Left lobe of liver (tissue), 2 donors: ENCODE data around the gene HDAC6. TPM values are rescaled to one million over a fixed set of nuclear protein-coding genes. Genes with fewer than 3 reads are reported as not detected.

Source experiments
- ATAC-seq: fragments of 200-7000 bp; cut with Tn5 transposase; one replicate; pipeline ENCODE4 v1.9.1; 2020; ENCODE audit warnings: mild to moderate bottlenecking, moderate library complexity
- DNase-seq: peaks from one replicate; pipeline ENCODE4 v3.0.0-alpha.2; 2020; ENCODE audit warnings: low spot score
- total RNA-seq: library from RNA; stranded (reverse); gene quantifications from one replicate; pipeline ENCODE4 v1.2.1, GENCODE V29; 2021
- donor health status: DM: no; HTN: no; CAD: no; lungs with moderate emphysema.
- donor health status: DM: no; HTN: yes; CAD: no.

HDAC6 gene
- 113 TPM for total RNA-seq

GRCh38 chrX:48801280-48802088, at the start of gene HDAC6:
Gene HDAC6 (plus strand): TSS chrX:48802067. CDS start chrX:48802693, 626 bp downstream.
- ATAC-seq (peak; percentile 84), DNase-seq (peak; percentile 96)

DNA sequence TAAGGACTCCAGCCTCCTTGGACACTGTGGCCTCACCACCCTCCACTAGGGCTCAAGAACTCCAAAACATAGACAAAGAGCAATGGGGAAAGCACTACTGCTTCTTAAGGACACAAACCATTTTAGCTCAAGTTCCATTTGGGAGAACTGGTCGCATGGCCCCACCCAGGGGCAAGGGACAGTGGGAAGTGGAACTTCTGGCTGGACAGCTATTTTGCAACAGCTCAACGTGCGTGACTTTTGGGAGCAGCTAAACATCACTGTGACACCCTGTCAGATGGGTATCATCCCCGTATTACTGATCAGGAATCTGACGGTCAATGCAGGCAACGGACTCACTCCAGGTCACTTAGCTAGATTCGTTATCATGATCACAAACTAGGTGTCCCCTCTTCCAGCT, 49.4 kb upstream of the HDAC6 start:
- ATAC-seq (no peak), DNase-seq (no peak)

DNA sequence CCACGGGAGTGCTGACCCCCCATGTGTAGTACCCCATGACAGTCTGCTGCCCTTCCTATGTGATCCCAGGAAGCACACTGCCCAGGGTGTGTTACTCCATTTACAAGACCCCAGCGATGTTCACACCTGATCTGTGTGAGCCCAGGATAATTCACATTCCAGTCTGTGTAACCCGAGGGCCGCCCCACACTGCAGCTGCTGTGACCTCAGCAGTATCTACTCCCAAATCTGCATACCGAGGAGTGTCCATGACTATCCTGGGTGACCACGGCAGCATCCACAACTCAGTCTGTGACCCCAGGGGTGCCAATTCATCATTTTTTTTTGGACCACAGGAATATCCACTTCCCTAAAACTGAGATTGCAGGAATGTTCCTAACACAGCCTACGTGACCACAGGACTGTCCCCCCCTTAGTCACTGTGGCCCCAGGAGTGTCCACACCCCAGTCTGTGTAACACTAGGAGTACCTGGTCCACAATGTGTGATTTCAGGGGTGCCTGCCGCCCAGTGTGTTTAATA, 48.1 kb upstream of the HDAC6 start:
- ATAC-seq (no peak), DNase-seq (no peak)

DNA sequence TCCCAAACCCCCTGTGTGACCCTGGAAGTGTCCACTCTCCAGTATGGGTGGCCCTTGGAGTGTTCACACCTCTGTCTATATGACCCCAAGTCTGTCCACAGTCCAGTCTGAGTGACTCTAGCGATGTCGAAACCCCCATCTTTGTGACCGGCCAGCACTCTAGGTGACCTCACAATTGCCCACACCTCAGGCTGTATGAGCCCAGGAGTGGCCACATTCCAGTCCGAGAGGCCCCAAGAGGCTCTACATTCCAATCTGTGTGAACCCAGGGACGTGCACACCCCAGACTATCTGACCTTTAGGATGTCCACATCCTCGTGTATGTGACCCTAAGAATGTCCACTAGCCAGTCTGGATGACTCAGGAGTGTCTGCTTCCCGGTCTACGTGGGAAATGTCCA, 47.6 kb upstream of the HDAC6 start:
- ATAC-seq: no peak
- no peak for DNase-seq

GRCh38 chrX:48761674-48762471, 40.0 kb upstream of the HDAC6 start, which contains the start of gene GLOD5:
Gene GLOD5 (plus strand): TSS chrX:48761747. CDS start chrX:48761791, 44 bp downstream.
- ATAC-seq: peak; percentile 99

GRCh38 chrX:48769230-48769629, 32.6 kb upstream of the HDAC6 start:
- no peak for ATAC-seq
- no peak for DNase-seq

More at GRCh38 chrX:48761674-48762471, 40.0 kb upstream of the HDAC6 start, which contains the start of gene GLOD5:
- DNase-seq: peak; percentile 67

DNA sequence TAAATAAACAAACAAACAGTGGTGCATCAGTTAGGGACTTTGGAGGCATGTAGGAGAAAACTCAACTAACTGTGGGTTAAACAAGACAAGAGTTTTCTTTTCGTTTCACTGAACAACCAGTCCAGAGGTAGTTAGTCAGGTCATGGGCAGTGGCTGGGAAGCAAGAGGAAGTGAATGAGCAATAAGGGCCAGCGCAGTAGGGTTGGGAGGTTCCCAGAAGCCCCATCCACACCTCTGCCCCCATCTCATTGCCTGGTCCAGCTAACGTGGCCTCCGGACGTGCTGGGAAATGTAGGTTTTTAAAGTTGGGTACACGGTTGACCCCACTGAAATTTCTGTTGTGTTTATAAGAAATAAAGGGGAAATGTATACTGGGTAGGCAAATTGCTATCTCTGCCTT, 31.6 kb upstream of the HDAC6 start:
- ATAC-seq (no peak), DNase-seq (no peak)

DNA sequence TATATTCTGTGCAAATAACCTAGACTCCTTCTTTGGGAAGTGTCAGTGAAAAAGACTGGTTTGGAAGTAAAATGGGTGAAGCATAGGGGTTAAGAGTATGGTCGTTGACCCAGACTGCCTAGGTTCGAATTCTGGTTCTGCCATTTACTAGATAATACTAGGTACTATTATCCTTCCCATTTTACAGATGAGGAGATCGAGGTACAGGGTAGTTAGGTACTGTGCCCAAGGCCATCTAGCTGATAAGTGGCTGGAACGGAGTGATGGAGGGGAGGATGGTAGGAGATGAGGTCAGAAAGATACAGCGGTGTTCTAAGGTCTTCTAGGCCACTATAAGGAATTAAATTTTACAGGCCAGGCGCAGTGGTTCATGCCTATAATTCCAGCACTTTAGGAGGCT, 29.3 kb upstream of the HDAC6 start:
- ATAC-seq (no peak), DNase-seq (no peak)

- DNase-seq (no peak), ATAC-seq (no peak)
Observed at GRCh38 chrX:48776818-48777439, 24.9 kb upstream of the HDAC6 start.

DNA sequence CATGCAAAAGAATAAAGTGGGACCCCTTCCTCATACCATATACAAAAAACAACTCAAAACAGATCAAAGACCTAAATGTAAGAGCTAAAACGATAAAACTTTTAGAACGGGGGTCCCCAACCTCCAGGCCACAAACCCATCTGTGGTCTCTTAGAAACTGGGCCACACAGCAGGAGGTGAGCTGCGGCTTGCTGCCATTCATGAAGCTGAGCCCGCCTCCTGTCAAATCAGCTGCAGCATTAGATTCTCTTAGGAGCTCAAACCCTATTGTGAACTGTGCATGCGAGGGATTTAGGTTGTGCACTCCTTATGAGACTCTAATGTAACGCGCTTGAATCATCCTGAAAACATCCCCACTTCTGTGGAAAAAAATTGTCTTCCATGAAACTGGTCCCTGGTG, 22.5 kb upstream of the HDAC6 start:
- ATAC-seq (no peak), DNase-seq (no peak)

GRCh38 chrX:48781705-48782104, 20.2 kb upstream of the HDAC6 start:
- ATAC-seq: no peak
- no peak for DNase-seq

DNA sequence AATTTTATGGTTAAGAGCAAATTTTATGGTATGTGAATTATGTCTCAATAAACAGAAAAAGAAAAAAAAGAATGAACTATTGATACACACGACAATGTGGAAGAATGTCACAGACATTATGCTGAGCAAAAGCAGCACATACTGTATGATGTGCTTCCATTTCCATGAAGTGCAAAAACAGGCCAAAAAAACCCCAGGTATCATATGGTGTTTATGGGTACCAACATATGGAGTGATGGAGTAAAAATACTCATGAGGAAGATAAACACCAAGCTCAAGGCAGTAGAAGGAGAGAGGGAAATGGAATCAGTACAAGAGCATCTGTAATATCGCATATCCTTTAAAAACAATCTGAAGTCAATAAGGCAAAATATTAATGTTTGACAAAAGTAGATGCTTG, 19.7 kb upstream of the HDAC6 start:
- no peak for ATAC-seq
- DNase-seq: no peak

- ATAC-seq: no peak
Observed at GRCh38 chrX:48782795-48783194, 19.1 kb upstream of the HDAC6 start.

DNA sequence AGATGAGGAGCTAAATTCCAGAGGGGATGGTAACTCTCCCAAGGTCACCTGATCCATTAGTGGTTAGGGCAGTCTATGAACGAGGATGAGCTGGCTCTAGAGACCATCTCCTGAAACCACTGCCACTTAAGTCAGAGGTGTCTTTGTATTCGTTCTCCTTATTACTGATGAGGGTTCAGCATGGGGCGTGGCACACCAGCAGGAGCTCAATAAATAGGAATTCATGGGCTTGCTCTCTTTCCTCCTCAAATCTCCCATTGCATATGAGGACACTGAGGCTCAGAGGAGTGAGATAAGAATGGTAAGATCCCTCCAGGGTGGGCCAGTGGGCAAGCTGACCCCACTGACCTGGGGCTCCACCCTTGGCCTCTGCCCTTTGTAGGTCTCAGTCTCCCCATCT, 17.1 kb upstream of the HDAC6 start:
- no peak for DNase-seq
- ATAC-seq: no peak

More at GRCh38 chrX:48782795-48783194, 19.1 kb upstream of the HDAC6 start:
- no peak for DNase-seq

DNA sequence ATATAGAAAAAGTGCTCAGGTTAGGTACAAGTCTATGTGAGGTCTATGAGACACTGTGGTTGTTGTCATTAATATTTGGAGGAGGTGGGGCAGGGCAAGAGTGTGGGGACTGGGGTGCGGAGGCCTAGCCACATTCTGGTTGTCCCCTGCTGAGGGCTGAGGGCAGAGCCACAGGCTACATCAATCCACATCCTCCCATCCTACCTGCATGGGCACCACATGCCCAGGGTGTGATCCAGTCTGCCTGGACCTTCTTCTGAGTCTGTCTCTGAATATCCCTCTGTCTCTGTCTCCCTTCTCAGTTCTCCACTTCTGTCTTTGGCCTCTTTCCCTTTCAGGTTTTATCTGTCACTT, 16.7 kb upstream of the HDAC6 start:
- ATAC-seq: no peak

GRCh38 chrX:48785540-48786214, 16.2 kb upstream of the HDAC6 start:
- no peak for ATAC-seq
- DNase-seq: no peak

More for the DNA sequence above, 16.7 kb upstream of the HDAC6 start:
- no peak for DNase-seq

GRCh38 chrX:48786341-48786800, 15.5 kb upstream of the HDAC6 start, which contains the start of gene GATA1:
Gene GATA1 (plus strand): TSS chrX:48786590. CDS start chrX:48791110, 4,520 bp downstream.
- DNase-seq (no peak), ATAC-seq (no peak)

- ATAC-seq (no peak), DNase-seq (no peak)
Observed at GRCh38 chrX:48786825-48787504, 14.9 kb upstream of the HDAC6 start.

DNA sequence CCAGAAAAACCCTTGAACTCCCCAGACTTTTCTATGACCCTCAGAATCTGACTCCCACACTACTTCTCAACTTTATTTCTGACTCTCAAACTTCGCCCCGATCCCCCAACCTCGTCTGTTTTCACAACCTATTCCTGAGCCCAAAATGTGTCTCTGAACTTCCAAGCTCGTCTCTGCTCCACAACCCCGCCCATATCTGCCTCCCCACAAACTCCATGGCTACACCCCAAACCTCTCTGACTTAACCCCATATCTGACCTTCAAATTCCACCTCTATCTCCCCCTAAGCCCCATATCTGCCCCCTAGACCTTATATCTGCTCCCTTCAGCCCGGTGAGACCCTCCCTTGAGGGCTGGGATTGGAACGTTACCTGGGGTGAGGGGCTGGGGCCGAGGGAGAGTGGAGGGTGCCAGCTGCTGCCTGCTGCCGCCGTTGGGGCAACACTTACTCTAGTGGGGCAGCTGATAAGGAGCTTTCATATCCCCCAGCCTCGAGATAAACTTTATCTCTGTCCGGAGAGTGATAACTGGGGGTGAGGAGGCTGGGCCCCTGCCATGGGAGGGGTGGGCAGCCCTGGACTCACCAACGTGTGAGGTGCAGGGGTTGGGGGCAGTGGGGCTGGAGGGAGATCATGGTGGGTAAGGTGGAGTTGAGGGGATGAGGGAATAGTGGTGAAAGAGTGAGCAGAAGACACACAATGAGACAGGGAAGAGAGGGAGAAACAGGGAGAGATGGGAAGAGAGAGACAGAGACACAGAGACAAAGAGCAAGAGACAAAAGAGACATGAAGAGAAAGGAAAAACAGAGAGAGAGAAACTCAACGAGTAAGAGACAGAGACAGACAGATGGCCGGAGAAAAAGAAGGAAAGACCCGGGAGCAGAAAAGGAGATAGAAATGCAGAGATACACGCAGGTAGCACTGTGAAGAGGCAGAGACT, 14.1 kb upstream of the HDAC6 start:
- DNase-seq (no peak), ATAC-seq (no peak)
